ENCODE measurements around the gene ACSL5.

Gene ACSL5

GRCh38 chr10:112333452-112333851 lies 40.5 kb upstream of the ACSL5 start:
- DNase-seq (ENCODE audit: low read depth): no peak
- no peak overlapping the region for H3K4me3 ChIP-seq (ENCODE audit: low read depth, low read length)
- in situ Hi-C loops (cut with HindIII; ENCODE audit: low sequenced_read_pairs): no loop called here
- TF ChIP-seq, protein P1, sequence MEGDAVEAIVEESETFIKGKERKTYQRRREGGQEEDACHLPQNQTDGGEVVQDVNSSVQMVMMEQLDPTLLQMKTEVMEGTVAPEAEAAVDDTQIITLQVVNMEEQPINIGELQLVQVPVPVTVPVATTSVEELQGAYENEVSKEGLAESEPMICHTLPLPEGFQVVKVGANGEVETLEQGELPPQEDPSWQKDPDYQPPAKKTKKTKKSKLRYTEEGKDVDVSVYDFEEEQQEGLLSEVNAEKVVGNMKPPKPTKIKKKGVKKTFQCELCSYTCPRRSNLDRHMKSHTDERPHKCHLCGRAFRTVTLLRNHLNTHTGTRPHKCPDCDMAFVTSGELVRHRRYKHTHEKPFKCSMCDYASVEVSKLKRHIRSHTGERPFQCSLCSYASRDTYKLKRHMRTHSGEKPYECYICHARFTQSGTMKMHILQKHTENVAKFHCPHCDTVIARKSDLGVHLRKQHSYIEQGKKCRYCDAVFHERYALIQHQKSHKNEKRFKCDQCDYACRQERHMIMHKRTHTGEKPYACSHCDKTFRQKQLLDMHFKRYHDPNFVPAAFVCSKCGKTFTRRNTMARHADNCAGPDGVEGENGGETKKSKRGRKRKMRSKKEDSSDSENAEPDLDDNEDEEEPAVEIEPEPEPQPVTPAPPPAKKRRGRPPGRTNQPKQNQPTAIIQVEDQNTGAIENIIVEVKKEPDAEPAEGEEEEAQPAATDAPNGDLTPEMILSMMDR (IDR thresholded peaks at IDR 0.05; ENCODE audit: low read depth, low read length, missing control alignments): no peak

DNA sequence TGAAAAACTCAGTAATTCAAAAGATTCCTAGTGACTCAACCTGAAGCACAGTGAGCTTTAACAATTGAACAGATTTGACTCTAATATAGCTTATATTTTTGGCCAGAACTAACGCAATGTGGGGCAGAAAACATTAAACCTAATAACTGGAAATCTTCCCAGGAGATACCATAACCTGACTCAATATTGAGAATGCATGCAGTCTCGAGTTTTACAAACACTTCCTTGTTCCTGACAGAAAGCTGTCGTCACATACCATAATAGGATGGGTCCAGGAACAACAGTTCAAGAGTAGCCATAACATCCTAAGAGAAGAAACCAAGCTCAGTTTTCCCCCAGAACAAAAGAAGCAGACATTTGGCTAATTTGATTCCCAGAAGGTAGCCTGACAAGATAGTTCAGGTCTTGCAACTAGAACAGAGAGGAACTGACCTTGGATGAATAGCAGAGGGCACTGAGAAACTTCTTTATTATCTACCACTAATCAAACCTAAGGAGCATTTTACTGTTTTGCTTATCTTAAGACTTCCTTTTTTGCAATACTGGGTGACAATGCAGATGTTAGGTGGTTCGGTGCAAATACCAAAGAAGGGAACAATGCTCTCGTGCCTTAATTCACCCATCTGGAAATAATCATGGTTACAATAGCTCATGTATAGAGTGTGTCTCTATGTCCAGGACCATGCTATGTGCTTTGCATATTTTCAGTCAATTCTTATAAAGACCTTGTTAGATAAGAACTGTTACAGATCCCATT lies 38.6 kb upstream of the ACSL5 start:
- in situ Hi-C loops (cut with HindIII; ENCODE audit: low sequenced_read_pairs): no loop called here
- DNase-seq (ENCODE audit: low read depth): no peak
- TF ChIP-seq, protein P1 (IDR thresholded peaks at IDR 0.05; ENCODE audit: low read depth, low read length, missing control alignments): no peak
- no peak overlapping the region for H3K4me3 ChIP-seq (ENCODE audit: low read depth, low read length)

- in situ Hi-C loops (cut with HindIII; ENCODE audit: low sequenced_read_pairs): no loop called here
- DNase-seq (ENCODE audit: low read depth): no peak
- TF ChIP-seq, protein P1 (IDR thresholded peaks at IDR 0.05; ENCODE audit: low read depth, low read length, missing control alignments): no peak
- no peak overlapping the region for H3K4me3 ChIP-seq (ENCODE audit: low read depth, low read length)
Observed at GRCh38 chr10:112335868-112336265, 38.0 kb upstream of the ACSL5 start.

DNA sequence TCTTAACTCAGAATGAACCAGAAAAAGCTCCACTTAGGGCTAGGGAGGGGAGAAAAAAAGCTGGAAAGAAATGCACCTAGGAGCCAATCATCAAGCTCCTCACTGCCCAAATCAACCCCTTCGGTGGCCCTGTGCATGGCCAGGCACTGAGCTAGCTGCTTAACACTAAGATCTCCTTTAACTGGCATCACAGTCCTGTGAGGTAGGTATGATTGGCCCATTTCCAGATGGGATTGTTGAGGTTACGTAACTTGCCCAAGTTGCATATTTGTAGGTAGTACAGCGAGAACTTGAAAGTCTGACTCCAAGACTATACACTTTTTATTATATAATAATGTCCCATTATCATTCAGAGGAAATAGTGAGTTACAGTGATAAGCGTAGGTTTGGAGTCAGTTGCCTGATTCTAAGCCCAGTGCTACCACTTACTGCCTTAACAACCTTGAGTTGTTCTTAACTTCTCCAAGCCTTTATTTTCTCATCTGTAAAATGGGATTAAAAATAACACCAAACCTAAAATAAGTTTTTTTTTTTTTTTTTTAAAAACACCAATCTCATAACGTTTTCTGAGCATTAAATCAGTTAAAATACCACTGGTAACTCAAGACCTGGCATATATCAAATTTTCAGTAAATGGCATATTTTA lies 37.2 kb upstream of the ACSL5 start:
- TF ChIP-seq, protein P1 (IDR thresholded peaks at IDR 0.05; ENCODE audit: low read depth, low read length, missing control alignments): no peak
- H3K4me3 ChIP-seq (ENCODE audit: low read depth, low read length): no peak overlapping the region
- no peak for DNase-seq (ENCODE audit: low read depth)
- in situ Hi-C loops (cut with HindIII; ENCODE audit: low sequenced_read_pairs): no loop called here

GRCh38 chr10:112338957-112339356 lies 35.0 kb upstream of the ACSL5 start:
- H3K4me3 ChIP-seq (ENCODE audit: low read depth, low read length): no peak overlapping the region
- TF ChIP-seq, protein P1 (IDR thresholded peaks at IDR 0.05; ENCODE audit: low read depth, low read length, missing control alignments): no peak
- DNase-seq (ENCODE audit: low read depth): no peak
- in situ Hi-C loops (cut with HindIII; ENCODE audit: low sequenced_read_pairs): no loop called here

- in situ Hi-C loops (cut with HindIII; ENCODE audit: low sequenced_read_pairs): no loop called here
- TF ChIP-seq, protein P1 (IDR thresholded peaks at IDR 0.05; ENCODE audit: low read depth, low read length, missing control alignments): no peak
- no peak for DNase-seq (ENCODE audit: low read depth)
- no peak overlapping the region for H3K4me3 ChIP-seq (ENCODE audit: low read depth, low read length)
Observed at GRCh38 chr10:112340601-112341000, 33.3 kb upstream of the ACSL5 start.

All from astrocyte of the cerebellum (primary cell).